Thoracic aorta (tissue), 2 donors: ENCODE measurements around the gene THYN1. TPM values are rescaled to one million over a fixed set of nuclear protein-coding genes. Genes with fewer than 3 reads are reported as not detected.
A peak's percentile ranks its signal among the peaks of the same experiment; 100 is the strongest.

ENCODE experiments used
- ATAC-seq: fragments of 150-250 bp; one replicate; pipeline ENCODE4 v1.8.0; 2017; ENCODE audit warnings: low read depth; ENCODE audit not compliant: insufficient number of reproducible peaks, low FRiP score
- DNase-seq: peaks from one replicate; pipeline ENCODE4 v3.0.0-alpha.2; 2020; ENCODE audit warnings: low spot score
- H3K27ac ChIP-seq, 2 donors: fragments of 200-600 bp; sonication (generic); 1 replicate in 1 of 2; 2 replicates in 1 of 2; pipeline ENCODE4 v1.5.1; 2016; ENCODE audit warnings: mild to moderate bottlenecking in 2 of 2, moderate library complexity in 2 of 2
- H3K27me3 ChIP-seq: fragments of 200-600 bp; sonication (generic); replicated peaks from 2 replicates; pipeline ENCODE4 v1.6.0; 2016; ENCODE audit warnings: mild to moderate bottlenecking; ENCODE audit not compliant: insufficient read depth
- H3K36me3 ChIP-seq: fragments of 200-600 bp; sonication (generic); one replicate; pipeline ENCODE4 v1.5.1; 2016
- H3K4me1 ChIP-seq, 2 donors: fragments of 200-600 bp; sonication (generic); 1 replicate in 1 of 2; 2 replicates in 1 of 2; pipeline versions ENCODE4 v1.5.1 to v1.6.0; 2016; ENCODE audit warnings: low read depth in 2 of 2, mild to moderate bottlenecking in 1 of 2; ENCODE audit not compliant: control insufficient read depth in 1 of 2
- H3K4me3 ChIP-seq: fragments of 200-600 bp; sonication (generic); 2 replicates; pipeline ENCODE4 v1.5.1; 2016; ENCODE audit warnings: mild to moderate bottlenecking
- H3K9me3 ChIP-seq: fragments of 200-600 bp; sonication (generic); 2 replicates; pipeline ENCODE4 v1.5.1; 2016
- total RNA-seq, 2 donors: library from RNA; depleted of rRNA; stranded (reverse); fragments of >200 nt; gene quantifications; one replicate each; pipeline versions ENCODE4 v1.1.0 to v1.2.3, GENCODE V29; 2016
- TF ChIP-seq, protein P1 (sequence below): fragments of 200-600 bp; sonication (generic); IDR thresholded peaks from one replicate; pipeline ENCODE4 v1.5.1; 2019; ENCODE audit warnings: antibody characterized with exemption

THYN1 gene
- total RNA-seq, 2 donors from 2014 or later = 31.1 to 44.2 TPM

GRCh38 chr11:134226806-134227325, 26.3 kb downstream of the THYN1 start:
- Histone ChIP-seq H3K9me3 (no peaks in the 10 kb centered on the region), H3K4me3 (peak overlapping the region; percentile 89), H3K4me1 (peaks cover 21 to 26% of the 10 kb centered on the region in 2 donors), H3K27ac (no peak overlapping the region), H3K36me3 (no peaks in the 10 kb centered on the region), H3K27me3 (no peaks in the 10 kb centered on the region)
- DNase-seq = no peak
- ATAC-seq = no peak
- TF ChIP-seq, protein P1, sequence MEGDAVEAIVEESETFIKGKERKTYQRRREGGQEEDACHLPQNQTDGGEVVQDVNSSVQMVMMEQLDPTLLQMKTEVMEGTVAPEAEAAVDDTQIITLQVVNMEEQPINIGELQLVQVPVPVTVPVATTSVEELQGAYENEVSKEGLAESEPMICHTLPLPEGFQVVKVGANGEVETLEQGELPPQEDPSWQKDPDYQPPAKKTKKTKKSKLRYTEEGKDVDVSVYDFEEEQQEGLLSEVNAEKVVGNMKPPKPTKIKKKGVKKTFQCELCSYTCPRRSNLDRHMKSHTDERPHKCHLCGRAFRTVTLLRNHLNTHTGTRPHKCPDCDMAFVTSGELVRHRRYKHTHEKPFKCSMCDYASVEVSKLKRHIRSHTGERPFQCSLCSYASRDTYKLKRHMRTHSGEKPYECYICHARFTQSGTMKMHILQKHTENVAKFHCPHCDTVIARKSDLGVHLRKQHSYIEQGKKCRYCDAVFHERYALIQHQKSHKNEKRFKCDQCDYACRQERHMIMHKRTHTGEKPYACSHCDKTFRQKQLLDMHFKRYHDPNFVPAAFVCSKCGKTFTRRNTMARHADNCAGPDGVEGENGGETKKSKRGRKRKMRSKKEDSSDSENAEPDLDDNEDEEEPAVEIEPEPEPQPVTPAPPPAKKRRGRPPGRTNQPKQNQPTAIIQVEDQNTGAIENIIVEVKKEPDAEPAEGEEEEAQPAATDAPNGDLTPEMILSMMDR = no peak

DNA sequence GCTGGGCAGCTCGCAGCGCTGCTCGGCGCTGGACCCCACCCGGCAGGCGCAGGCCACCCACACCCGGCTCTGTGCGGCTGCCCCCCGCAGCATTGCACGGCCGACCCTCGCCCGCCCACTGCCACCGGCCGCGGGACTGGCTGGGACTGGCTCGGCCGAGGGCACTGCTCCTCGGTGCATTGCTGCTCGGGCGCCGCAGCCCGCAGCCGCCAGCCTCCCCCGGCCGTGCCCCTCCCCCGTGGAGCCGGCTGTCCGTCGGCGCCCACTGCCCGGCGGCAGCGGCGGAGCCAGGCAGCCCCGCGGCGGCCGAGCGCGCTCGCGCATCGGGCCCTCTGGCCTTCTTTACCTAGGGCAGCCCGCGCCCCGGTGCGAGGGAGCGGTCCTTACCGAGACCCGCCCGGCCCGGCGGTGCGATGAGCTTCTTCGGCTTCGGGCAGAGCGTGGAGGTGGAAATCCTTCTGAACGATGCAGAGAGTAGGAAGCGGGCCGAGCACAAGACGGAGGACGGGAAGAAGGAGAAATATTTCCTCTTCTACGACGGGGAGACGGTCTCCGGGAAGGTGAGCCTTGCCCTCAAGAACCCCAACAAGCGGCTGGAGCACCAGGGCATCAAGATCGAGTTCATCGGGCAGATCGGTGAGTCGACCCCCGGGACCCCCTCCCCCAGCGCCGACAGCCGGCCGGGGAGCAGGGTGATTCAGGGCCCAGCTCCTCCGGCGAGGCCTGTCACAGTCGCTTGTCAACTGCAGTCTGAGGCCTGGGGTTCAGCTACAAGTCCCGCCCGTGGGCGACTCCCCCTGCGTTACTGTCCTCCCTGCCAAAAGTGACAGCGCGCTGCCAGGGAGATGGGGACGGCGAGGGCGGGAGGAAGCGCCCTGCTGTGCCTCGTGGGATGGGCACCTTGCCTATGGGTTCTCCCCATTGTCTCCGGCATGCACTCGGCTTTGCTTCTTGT, 28.2 kb downstream of the THYN1 start:
- Histone ChIP-seq H3K4me1 (peaks cover 21 to 26% of the 10 kb centered on the region in 2 donors), H3K4me3 (peak overlapping the region; percentile 89), H3K27me3 (no peaks in the 10 kb centered on the region), H3K27ac (peak overlapping the region; percentile 89 to 94), H3K9me3 (no peaks in the 10 kb centered on the region), H3K36me3 (no peaks in the 10 kb centered on the region)
- peak; percentile 4 for ATAC-seq
- peak; percentile 22 for DNase-seq
- TF ChIP-seq, protein P1 = no peak

- peak; percentile 92 for ATAC-seq
- H3K27ac ChIP-seq = peak within 1 kb of the TSS; percentile 89 to 94
Observed at GRCh38 chr11:134223836-134224709, 29.1 kb downstream of the THYN1 start, which contains the start of the genes NCAPD3 and VPS26B. Gene NCAPD3, minus strand, starts transcription at chr11:134223967. Its CDS starts 41 bp downstream, at chr11:134223926. Gene VPS26B, plus strand, starts transcription at chr11:134224671. Its CDS starts 452 bp downstream, at chr11:134225123.

GRCh38 chr11:134223121-134223520, 30.0 kb downstream of the THYN1 start:
- H3K36me3 ChIP-seq = no peaks in the 10 kb centered on the region
- no peaks in the 10 kb centered on the region for H3K9me3 ChIP-seq
- H3K27me3 ChIP-seq = no peaks in the 10 kb centered on the region
- no peak overlapping the region for H3K27ac ChIP-seq
- TF ChIP-seq, protein P1 = no peak
- H3K4me1 ChIP-seq = peaks cover 21 to 26% of the 10 kb centered on the region in 2 donors
- DNase-seq (no peak), ATAC-seq (no peak)
- H3K4me3 ChIP-seq = peak overlapping the region; percentile 89

More at GRCh38 chr11:134223836-134224709, 29.1 kb downstream of the THYN1 start, which contains the start of the genes NCAPD3 and VPS26B:
- Histone ChIP-seq H3K36me3 (no peaks in the 10 kb centered on the region), H3K4me1 (peaks cover 21 to 26% of the 10 kb centered on the region in 2 donors), H3K9me3 (no peaks in the 10 kb centered on the region), H3K4me3 (peak within 1 kb of the TSS; percentile 89), H3K27me3 (no peaks in the 10 kb centered on the region)
- DNase-seq = peak; percentile 92
- TF ChIP-seq, protein P1 = peak; percentile 19
